GM12878 (cell line): Measurements from ENCODE around the gene XDH. TPM values are rescaled to one million over a fixed set of nuclear protein-coding genes. Genes with fewer than 3 reads are reported as not detected.

Experiments
- ATAC-seq: fragments of 200-7000 bp; cut with Tn5 transposase; 3 replicates; pipeline ENCODE4 v1.9.1; 2020; ENCODE audit warnings: mild to moderate bottlenecking, moderate library complexity
- BruUV-seq: library from RNA; stranded (reverse); fragments of 400-500 nt; replicated peaks from 2 replicates; lab custom pipeline; 2021; lab: Mats Ljungman, UMichigan
- CTCF ChIA-PET: fragments of 300-600 bp; sonication (Branson Sonifier 250); formaldehyde crosslinking; extraction: SDS; loops from one replicate; lab custom pipeline; 2021; ENCODE audit warnings: inconsistent platforms; lab: Yijun Ruan, JAX
- POLR2A ChIA-PET: fragments of 350-600 bp; formaldehyde crosslinking; extraction: SDS; loops from one replicate; lab custom pipeline; 2021; ENCODE audit warnings: inconsistent platforms; lab: Charles Lee
- RAD21 ChIA-PET: fragments of 300-600 bp; sonication (Branson Sonifier 250); formaldehyde crosslinking; loops from one replicate; lab custom pipeline; 2023; ENCODE audit warnings: antibody characterized with exemption; ENCODE audit not compliant: unreplicated experiment; lab: Charles Lee
- SMC1A ChIA-PET: fragments of 300-600 bp; sonication (Branson Sonifier 250); formaldehyde crosslinking; loops from one replicate; lab custom pipeline; 2023; ENCODE audit not compliant: unreplicated experiment, uncharacterized antibody; lab: Charles Lee
- DNase-seq: peaks from one replicate; pipeline ENCODE4 v3.0.0-alpha.2; 2011; ENCODE audit warnings: low read depth, low spot score
- FAIRE-seq: peaks from 3 replicates; lab custom pipeline; 2011; peaks lifted over from hg19 to GRCh38; lab: Jason Lieb, UNC
- H2AFZ ChIP-seq: 2 replicates; pipeline ENCODE4 v1.6.0; 2011; ENCODE audit warnings: low read depth, low read length, control low read depth; ENCODE audit not compliant: control insufficient read depth
- H3K27ac ChIP-seq: 2 replicates; pipeline ENCODE4 v1.5.1; 2011; ENCODE audit warnings: control low read depth; ENCODE audit not compliant: control insufficient read depth, insufficient read depth
- H3K27me3 ChIP-seq, 2 experiments: replicated peaks in 1 of 2; 2 replicates each; pipeline versions ENCODE4 v1.6.0 to v1.6.1; 2011; ENCODE audit warnings: low read length in 1 of 2; ENCODE audit not compliant: control insufficient read depth in 2 of 2, insufficient read depth in 2 of 2
- H3K36me3 ChIP-seq, 2 experiments: 2 replicates each; pipeline ENCODE4 v1.5.1; 2011; ENCODE audit warnings: low read length in 1 of 2; ENCODE audit not compliant: control insufficient read depth in 2 of 2, insufficient read depth in 2 of 2
- H3K4me1 ChIP-seq: 2 replicates; pipeline ENCODE4 v1.6.1; 2011; ENCODE audit warnings: mild to moderate bottlenecking, low read length, moderate library complexity, mixed read lengths; ENCODE audit not compliant: control insufficient read depth, insufficient read depth
- H3K4me2 ChIP-seq: 2 replicates; pipeline ENCODE4 v1.6.0; 2011; ENCODE audit warnings: control low read depth; ENCODE audit not compliant: control insufficient read depth, insufficient read depth
- H3K4me3 ChIP-seq: fragments of 200-600 bp; sonication (generic); 2 replicates; pipeline ENCODE4 v1.5.1; 2016
- H3K79me2 ChIP-seq: 2 replicates; pipeline ENCODE4 v1.6.0; 2011; ENCODE audit warnings: low read length; ENCODE audit not compliant: control insufficient read depth, insufficient read depth
- H3K9ac ChIP-seq: 2 replicates; pipeline ENCODE4 v1.8.0; 2011; ENCODE audit warnings: low read length, control low read depth, mixed read lengths; ENCODE audit not compliant: control insufficient read depth, insufficient read depth
- H3K9me3 ChIP-seq: replicated peaks from 3 replicates; pipeline ENCODE4 v1.5.1; 2011; ENCODE audit warnings: mild to moderate bottlenecking, low read length; ENCODE audit not compliant: control insufficient read depth, insufficient read depth
- H4K20me1 ChIP-seq: 2 replicates; pipeline ENCODE4 v1.6.0; 2011; ENCODE audit not compliant: control insufficient read depth, insufficient read depth
- E2F8 ChIP-seq: fragments of 450-650 bp; IDR thresholded peaks from 2 replicates; pipeline ENCODE4 v1.6.1; 2018; ENCODE audit warnings: mild to moderate bottlenecking, low read depth, moderate library complexity; ENCODE audit not compliant: partially characterized antibody
- E4F1 ChIP-seq: fragments of 450-650 bp; IDR thresholded peaks from 2 replicates; pipeline ENCODE4 v1.6.1; 2018; ENCODE audit warnings: borderline replicate concordance, mild to moderate bottlenecking; ENCODE audit not compliant: partially characterized antibody
- EGR1 ChIP-seq, 2 experiments: IDR thresholded peaks; 1 replicate in 1 of 2; 2 replicates in 1 of 2; pipeline ENCODE4 v1.6.1; 2011 to 2012; ENCODE audit warnings: low read depth in 2 of 2, low read length in 2 of 2, borderline replicate concordance in 1 of 2, mild to moderate bottlenecking in 1 of 2, moderate library complexity in 1 of 2
- MEF2A ChIP-seq: IDR thresholded peaks from 2 replicates; pipeline ENCODE4 v1.6.1; 2011; ENCODE audit warnings: low read depth, mild to moderate bottlenecking, low read length, moderate library complexity; ENCODE audit not compliant: insufficient read depth
- MTA2 ChIP-seq: fragments of 450-650 bp; IDR thresholded peaks from 2 replicates; pipeline ENCODE4 v1.6.1; 2016; ENCODE audit warnings: low read depth, mild to moderate bottlenecking, moderate library complexity
- NFYB ChIP-seq: IDR thresholded peaks from 2 replicates; pipeline ENCODE4 v1.6.1; 2011; ENCODE audit warnings: low read depth, mild to moderate bottlenecking, low read length, improper control_type of control experiment, moderate library complexity; ENCODE audit not compliant: insufficient read depth
- SIN3A ChIP-seq: IDR thresholded peaks from 2 replicates; pipeline ENCODE4 v1.6.1; 2012; ENCODE audit warnings: low read depth, low read length, improper control_type of control experiment
- WGBS: methylation state at CpG from one replicate; pipeline ENCODE4 v1.1.6; 2016; ENCODE audit warnings: low lambda C conversion rate; ENCODE audit not compliant: insufficient replicate concordance, insufficient coverage; ENCODE audit errors: missing lambda C conversion rate; 5-methylcytosine and 5-hydroxymethylcytosine counted together
- in situ Hi-C: fragments of 300-500 bp; cut with MboI; formaldehyde crosslinking; loops from 9 replicates; pipeline ENCODE4 v1.14.3; 2018; ENCODE audit warnings: mixed read lengths
- intact Hi-C: fragments of 100-400 bp; cut with micrococcal nuclease; formaldehyde crosslinking; loops from one replicate; pipeline ENCODE4 v1.14.2; 2022; ENCODE audit not compliant: unreplicated experiment
- polyA plus RNA-seq, 11 experiments: library from polyadenylated mRNA; depleted of rRNA in 4 of 11; unstranded in 6 of 11; stranded (reverse) in 5 of 11; fragments of >200 nt; fragmentation: Nextera tagmentation in 4 of 11; fragmentation: Illumina TruSeq in 1 of 11; extraction: Ambion mirVana in 4 of 11; extraction: Trizol in 1 of 11; gene quantifications; 1 replicate in 1 of 11; 2 replicates in 10 of 11; pipeline versions ENCODE4 v1.2.1 to v1.2.3, GENCODE V29; 2011 to 2016; ENCODE audit warnings: inconsistent platforms in 2 of 11, missing spikeins in 2 of 11, low read depth in 1 of 11
- total RNA-seq, 4 experiments: library from RNA; depleted of rRNA in 3 of 4; stranded (reverse); fragments of >200 nt in 3 of 4; fragmentation: Illumina TruSeq in 1 of 4; extraction: Trizol in 1 of 4; gene quantifications; 2 replicates each; pipeline versions ENCODE4 v1.2.1 to v1.2.3, GENCODE V29; 2013 to 2021

Gene XDH
- total and polyA plus RNA-seq, 10 of the 15 experiments (the other 5 are each of a cell fraction or from before 2014, with no cell fraction given): 0.01 TPM; not detected in 9

GRCh38 chr2:31300309-31300708, 114.2 kb downstream of the XDH start:
- Histone ChIP-seq H3K9me3 (no peaks in the 10 kb centered on the region), H3K9ac (no peak overlapping the region), H3K4me2 (no peak overlapping the region), H3K27me3 (0 out of 4 replicates have a peak, but pooled peaks cover 0 to 3% of the 10 kb centered on the region in 2 experiments), H3K4me3 (no peak overlapping the region), H3K36me3 (no peaks in the 10 kb centered on the region), H3K79me2 (no peaks in the 10 kb centered on the region), H4K20me1 (no peaks in the 10 kb centered on the region), H3K4me1 (no peaks in the 10 kb centered on the region), H3K27ac (no peak overlapping the region), H2AFZ (no peak overlapping the region)
- ChIA-PET SMC1A (interaction anchor here (1.2 to 1.8 kb wide), 3 partner anchors 8 to 23 kb away, joined by 3 to 4 read pairs (median 4); no protein-coding TSS in a partner anchor), RAD21 (no interaction called here), CTCF (interaction anchor here (0.6 kb wide), 1 partner anchor 33 kb away, joined by 5 read pairs; no protein-coding TSS in a partner anchor), POLR2A (no interaction called here)
- in situ Hi-C loops: no loop called here
- no peak for FAIRE-seq
- intact Hi-C loops: no loop called here
- no peak for DNase-seq
- no peak for TF ChIP-seq EGR1 (IDR thresholded peaks at IDR 0.05; ENCODE audit: borderline replicate concordance in 1 of 2, low read depth in 2 of 2, low read length in 2 of 2)
- no peak for TF ChIP-seq E4F1
- no peak for TF ChIP-seq MEF2A
- TF ChIP-seq SIN3A: no peak
- no TSS peak for BruUV-seq
- ATAC-seq: no peak

- Histone ChIP-seq H4K20me1 (no peaks in the 10 kb centered on the region), H3K9me3 (no peaks in the 10 kb centered on the region), H3K27ac (no peak overlapping the region), H2AFZ (no peak overlapping the region), H3K79me2 (no peaks in the 10 kb centered on the region), H3K4me1 (no peaks in the 10 kb centered on the region), H3K4me3 (no peak overlapping the region), H3K27me3 (0 out of 4 replicates have a peak, but pooled peaks cover 0 to 3% of the 10 kb centered on the region in 2 experiments), H3K4me2 (no peak overlapping the region), H3K36me3 (no peaks in the 10 kb centered on the region), H3K9ac (no peak overlapping the region)
- ChIA-PET CTCF (no interaction called here), RAD21 (no interaction called here), SMC1A (interaction anchor here (1.2 to 1.3 kb wide), 2 partner anchors 9 to 12 kb away, joined by 3 to 4 read pairs; no protein-coding TSS in a partner anchor), POLR2A (no interaction called here)
- in situ Hi-C loops: no loop called here
- no TSS peak for BruUV-seq
- ATAC-seq: no peak
- WGBS: 9% methylated on average over 4 of the region's 4 CpGs
- intact Hi-C loops: no loop called here
- DNase-seq: no peak
- FAIRE-seq: no peak
- TF ChIP-seq NFYB (no peak), MTA2 (no peak), E2F8 (no peak)
Observed at GRCh38 chr2:31299547-31299946, 115.0 kb downstream of the XDH start.
